Thymus (tissue), 11 donors: Measurements from ENCODE around the gene NDUFA8. TPM values are rescaled to one million over a fixed set of nuclear protein-coding genes. Genes with fewer than 3 reads are reported as not detected.

ENCODE experiments used
- DNase-seq, 9 donors: peaks; one replicate each; pipeline ENCODE4 v3.0.0-alpha.2; 2013; ENCODE audit warnings: low spot score in 9 of 9, low read depth in 6 of 9, missing footprints in 1 of 9
- H3K27ac ChIP-seq, 2 donors: one replicate each; pipeline ENCODE4 v1.5.1; 2013; ENCODE audit warnings: control low read depth in 1 of 2, low read depth in 1 of 2, low read length in 1 of 2, mild to moderate bottlenecking in 1 of 2, moderate library complexity in 1 of 2
- H3K27me3 ChIP-seq, 2 donors: one replicate each; pipeline ENCODE4 v1.5.1; 2013; ENCODE audit warnings: low read length in 1 of 2; ENCODE audit not compliant: control insufficient read depth in 2 of 2, insufficient read depth in 1 of 2
- H3K36me3 ChIP-seq, 2 donors: one replicate each; pipeline ENCODE4 v1.5.1; 2013; ENCODE audit warnings: low read length in 1 of 2, mild to moderate bottlenecking in 1 of 2, moderate library complexity in 1 of 2; ENCODE audit not compliant: control insufficient read depth in 2 of 2, insufficient read depth in 2 of 2
- H3K4me1 ChIP-seq, 2 donors: one replicate each; pipeline ENCODE4 v1.5.1; 2013; ENCODE audit warnings: low read length in 2 of 2; ENCODE audit not compliant: control insufficient read depth in 2 of 2, insufficient read depth in 2 of 2
- H3K4me3 ChIP-seq, 2 donors: one replicate each; pipeline ENCODE4 v1.5.1; 2013; ENCODE audit warnings: low read length in 2 of 2, control low read depth in 1 of 2, mild to moderate bottlenecking in 1 of 2
- H3K9me3 ChIP-seq, 2 donors: one replicate each; pipeline ENCODE4 v1.5.1; 2013; ENCODE audit warnings: low read length in 1 of 2, mild to moderate bottlenecking in 1 of 2; ENCODE audit not compliant: control insufficient read depth in 2 of 2, insufficient read depth in 1 of 2
- WGBS: extraction: QIAGEN DNeasy Blood & Tissue Kit; methylation state at CpG from one replicate; pipeline ENCODE4 v1.1.7; 2013; 5-methylcytosine and 5-hydroxymethylcytosine counted together
- polyA plus RNA-seq: library from polyadenylated mRNA; stranded (reverse); fragments of 200-250 nt; gene quantifications from one replicate; pipeline ENCODE4 v1.2.3, GENCODE V29; 2013
- total RNA-seq: library from RNA; stranded (reverse); fragments of 120-200 nt; gene quantifications from one replicate; pipeline ENCODE4 v1.2.4, GENCODE V29; 2013
- donor health status: healthy.

The NDUFA8 gene
- total and polyA plus RNA-seq, 2 donors: 42.8 to 55.9 TPM

DNA sequence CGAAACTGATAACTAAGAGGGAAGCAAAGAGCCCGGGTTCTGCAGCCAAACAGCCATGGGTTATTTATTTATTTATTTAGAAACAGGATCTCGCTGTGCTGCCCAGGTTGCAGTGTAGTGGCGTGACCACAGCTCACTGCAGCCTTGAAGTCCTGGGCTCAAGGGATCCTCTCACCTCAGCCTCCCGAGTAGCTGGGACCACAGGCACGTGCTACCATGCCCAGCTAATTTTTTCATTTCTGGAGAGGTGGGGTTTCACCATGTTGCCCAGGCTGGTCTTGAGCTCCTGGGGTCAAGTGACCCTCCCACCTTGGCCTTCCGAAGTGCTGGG, 24.1 kb downstream of the NDUFA8 start:
- 96% methylated on average over 7 of the region's 7 CpGs for WGBS
- H3K4me1 ChIP-seq: no peaks in the 10 kb centered on the region
- no peaks in the 10 kb centered on the region for H3K36me3 ChIP-seq
- H3K27me3 ChIP-seq: peaks cover 0 to 36% of the 10 kb centered on the region in 2 donors
- no peak for DNase-seq
- H3K4me3 ChIP-seq: no peak overlapping the region
- no peaks in the 10 kb centered on the region for H3K9me3 ChIP-seq
- H3K27ac ChIP-seq: no peak overlapping the region

GRCh38 chr9:122134822-122135528, 24.6 kb downstream of the NDUFA8 start:
- no peak overlapping the region for H3K27ac ChIP-seq
- no peaks in the 10 kb centered on the region for H3K4me1 ChIP-seq
- peaks cover 0 to 39% of the 10 kb centered on the region in 2 donors for H3K27me3 ChIP-seq
- H3K36me3 ChIP-seq: no peaks in the 10 kb centered on the region
- H3K4me3 ChIP-seq: no peak overlapping the region
- no peaks in the 10 kb centered on the region for H3K9me3 ChIP-seq
- WGBS: 83% methylated on average over 12 of the region's 12 CpGs
- DNase-seq: no peak

GRCh38 chr9:122133984-122134535, 25.5 kb downstream of the NDUFA8 start:
- no peak overlapping the region for H3K27ac ChIP-seq

DNA sequence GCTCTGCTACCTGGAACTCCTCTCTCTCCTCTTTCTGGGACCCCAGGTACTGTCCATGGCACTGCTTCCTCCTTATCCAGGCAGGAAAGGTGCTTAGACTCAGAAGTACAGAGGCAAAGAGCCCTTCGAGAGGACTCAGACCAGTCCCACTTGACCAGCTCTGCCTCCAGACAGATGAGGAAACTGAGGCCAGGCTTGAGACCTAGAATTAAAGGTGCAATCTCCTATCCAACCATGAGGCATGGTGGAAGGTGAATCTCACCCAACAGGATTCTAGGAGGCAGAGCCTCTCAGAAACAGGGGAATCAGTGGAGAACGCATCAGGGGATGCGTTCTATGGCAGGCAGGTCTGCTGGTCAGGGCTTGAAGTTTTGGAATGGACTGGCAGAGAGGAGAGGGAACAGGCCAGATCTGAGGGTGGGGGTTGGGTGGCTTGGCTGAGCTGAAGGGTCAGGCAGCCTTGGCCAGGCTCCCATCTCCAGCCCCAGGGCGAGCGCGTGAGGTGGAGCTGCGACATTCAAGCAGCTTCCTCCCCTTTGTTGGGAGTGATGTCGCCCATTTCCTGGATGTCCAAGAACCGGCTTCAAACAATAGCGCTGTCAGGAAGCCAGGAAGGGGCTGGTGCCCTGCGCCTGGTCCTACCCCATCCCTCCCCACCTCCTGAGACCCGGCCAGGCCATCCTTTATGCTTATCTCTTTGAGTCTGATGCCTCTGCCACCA, 26.2 kb downstream of the NDUFA8 start:
- WGBS: 86% methylated on average over 12 of the region's 12 CpGs
- Histone ChIP-seq H3K4me3 (no peak overlapping the region), H3K27ac (no peak overlapping the region), H3K4me1 (no peaks in the 10 kb centered on the region), H3K27me3 (peaks cover 0 to 52% of the 10 kb centered on the region in 2 donors), H3K9me3 (no peaks in the 10 kb centered on the region), H3K36me3 (no peaks in the 10 kb centered on the region)
- no peak for DNase-seq

More at GRCh38 chr9:122133984-122134535, 25.5 kb downstream of the NDUFA8 start:
- Histone ChIP-seq H3K9me3 (no peaks in the 10 kb centered on the region), H3K36me3 (no peaks in the 10 kb centered on the region), H3K4me1 (no peaks in the 10 kb centered on the region), H3K4me3 (no peak overlapping the region), H3K27me3 (peaks cover 0 to 46% of the 10 kb centered on the region in 2 donors)
- no peak for DNase-seq
- WGBS: 91% methylated on average over 17 of the region's 17 CpGs

- Histone ChIP-seq H3K27me3 (peaks cover 2 to 61% of the 10 kb centered on the region in 2 donors), H3K4me3 (no peak overlapping the region)
- 98% methylated on average over 4 of the region's 4 CpGs for WGBS
Measured at GRCh38 chr9:122132539-122132938, 27.0 kb downstream of the NDUFA8 start.

GRCh38 chr9:122131401-122132001, 28.1 kb downstream of the NDUFA8 start:
- H3K9me3 ChIP-seq: peaks cover 0 to 1% of the 10 kb centered on the region in 2 donors
- peaks cover 12 to 71% of the 10 kb centered on the region in 2 donors for H3K27me3 ChIP-seq
- WGBS: 40% methylated on average over 21 of the region's 21 CpGs
- no peak for DNase-seq
- no peak overlapping the region for H3K27ac ChIP-seq
- H3K4me1 ChIP-seq: no peaks in the 10 kb centered on the region
- no peak overlapping the region for H3K4me3 ChIP-seq
- H3K36me3 ChIP-seq: no peaks in the 10 kb centered on the region

More at GRCh38 chr9:122132539-122132938, 27.0 kb downstream of the NDUFA8 start:
- no peaks in the 10 kb centered on the region for H3K9me3 ChIP-seq
- H3K36me3 ChIP-seq: no peaks in the 10 kb centered on the region
- H3K27ac ChIP-seq: no peak overlapping the region
- no peak for DNase-seq
- H3K4me1 ChIP-seq: no peaks in the 10 kb centered on the region

GRCh38 chr9:122130837-122131236, 28.7 kb downstream of the NDUFA8 start:
- H3K4me1 ChIP-seq: no peaks in the 10 kb centered on the region
- WGBS: 90% methylated on average over 4 of the region's 4 CpGs

DNA sequence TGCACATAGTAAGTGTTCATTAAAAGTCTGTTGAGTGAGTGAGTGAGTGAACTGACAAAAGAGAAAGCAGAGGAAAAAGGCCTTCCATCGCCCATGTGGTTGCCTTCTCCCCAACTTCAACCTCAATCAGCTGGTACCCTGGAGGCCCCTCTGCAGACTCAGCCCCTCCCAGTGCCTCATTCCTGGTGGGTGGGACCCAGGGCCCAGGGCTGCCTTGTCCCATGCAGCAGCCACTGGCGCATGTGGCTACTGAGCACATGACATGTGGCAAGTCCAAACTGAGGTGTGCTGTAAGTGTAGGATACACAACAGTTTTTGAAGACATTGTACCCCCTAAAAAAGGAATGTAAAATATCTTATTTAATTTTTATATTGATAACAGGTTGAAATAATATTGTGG, 29.6 kb downstream of the NDUFA8 start:
- no peak for DNase-seq

More at GRCh38 chr9:122130837-122131236, 28.7 kb downstream of the NDUFA8 start:
- H3K9me3 ChIP-seq: peaks cover 0 to 3% of the 10 kb centered on the region in 2 donors
- H3K36me3 ChIP-seq: no peaks in the 10 kb centered on the region
- no peak overlapping the region for H3K4me3 ChIP-seq
- no peak overlapping the region for H3K27ac ChIP-seq
- DNase-seq: no peak
- H3K27me3 ChIP-seq: peaks cover 18 to 78% of the 10 kb centered on the region in 2 donors

GRCh38 chr9:122128969-122129343, 30.6 kb downstream of the NDUFA8 start:
- Histone ChIP-seq H3K4me3 (no peak overlapping the region), H3K4me1 (no peaks in the 10 kb centered on the region), H3K27me3 (peaks cover 22 to 94% of the 10 kb centered on the region in 2 donors), H3K9me3 (peaks cover 0 to 3% of the 10 kb centered on the region in 2 donors), H3K36me3 (no peaks in the 10 kb centered on the region), H3K27ac (no peak overlapping the region)
- no peak for DNase-seq
- 93% methylated on average over 7 of the region's 7 CpGs for WGBS

More for the DNA sequence above, 29.6 kb downstream of the NDUFA8 start:
- no peak overlapping the region for H3K27ac ChIP-seq
- H3K4me3 ChIP-seq: no peak overlapping the region
- peaks cover 22 to 86% of the 10 kb centered on the region in 2 donors for H3K27me3 ChIP-seq
- H3K36me3 ChIP-seq: no peaks in the 10 kb centered on the region
- H3K4me1 ChIP-seq: no peaks in the 10 kb centered on the region
- peaks cover 0 to 3% of the 10 kb centered on the region in 2 donors for H3K9me3 ChIP-seq
- 74% methylated on average over 2 of the region's 2 CpGs for WGBS
